Pancreas (tissue), 10 donors: ENCODE measurements around the gene MED29. TPM values are rescaled to one million over a fixed set of nuclear protein-coding genes. Genes with fewer than 3 reads are reported as not detected.

Experiments
- ATAC-seq, 4 donors: fragments of 200-7000 bp; cut with Tn5 transposase; one replicate each; pipeline versions ENCODE4 v1.8.0 to v1.9.1; 2020; ENCODE audit warnings: mild to moderate bottlenecking in 4 of 4, moderate library complexity in 4 of 4
- DNase-seq, 6 donors: peaks; one replicate each; pipeline ENCODE4 v3.0.0-alpha.2; 2020
- FAIRE-seq: peaks from 2 replicates; lab custom pipeline; 2012; peaks lifted over from hg19 to GRCh38; lab: Jason Lieb, UNC
- H3K27ac ChIP-seq, 4 donors: fragments of 200-600 bp; sonication (generic); 1 replicate in 3 of 4; 2 replicates in 1 of 4; pipeline versions ENCODE4 v1.5.0 to v1.8.0; 2020
- H3K27me3 ChIP-seq, 4 donors: fragments of 200-600 bp; one replicate each; pipeline ENCODE4 v1.8.0; 2021
- H3K36me3 ChIP-seq, 3 donors: fragments of 200-600 bp; sonication (generic) in 1 of 3; one replicate each; pipeline versions ENCODE4 v1.5.0 to v1.8.0; 2020 to 2021
- H3K4me1 ChIP-seq, 3 donors: fragments of 200-600 bp; one replicate each; pipeline ENCODE4 v1.8.0; 2021
- H3K4me3 ChIP-seq, 4 donors: fragments of 200-600 bp; sonication (generic) in 2 of 4; one replicate each; pipeline versions ENCODE4 v1.5.0 to v1.8.0; 2020 to 2021
- H3K9me3 ChIP-seq, 4 donors: fragments of 200-600 bp; one replicate each; pipeline ENCODE4 v1.8.0; 2021
- CTCF ChIP-seq, 4 donors: fragments of 200-600 bp; sonication (generic) in 3 of 4; IDR thresholded peaks; one replicate each; pipeline versions ENCODE4 v1.5.0 to v1.8.0; 2021; ENCODE audit warnings: antibody characterized with exemption in 4 of 4
- WGBS, 2 donors: extraction: QIAGEN DNeasy Blood & Tissue Kit; methylation state at CpG; one replicate each; pipeline ENCODE4 v1.1.7; 2013; 5-methylcytosine and 5-hydroxymethylcytosine counted together
- intact Hi-C, 3 donors: fragments of 100-400 bp; cut with DNase I; formaldehyde crosslinking; loops; one replicate each; pipeline versions ENCODE4 v1.11.1 to v1.14.2; 2022
- polyA plus RNA-seq, 2 donors: library from polyadenylated mRNA; stranded (reverse); fragments of 200-250 nt; gene quantifications; one replicate each; pipeline ENCODE4 v1.2.3, GENCODE V29; 2013
- total RNA-seq, 6 donors: library from RNA; stranded (reverse); fragmentation: NEBNext Ultra II Directional in 4 of 6; extraction: Animal tissue kit (Norgen Biotek cat#: 25700) in 4 of 6; gene quantifications; one replicate each; pipeline versions ENCODE4 v1.2.1 to v1.2.4, GENCODE V29; 2021 to 2023
- donor health status: healthy with polysubstance abuse.
- donor health status: DM: no; HTN: no; CAD: no; lungs with moderate emphysema.
- donor health status: DM: no; HTN: no; CAD: no.
- donor health status: control.
- donor health status: control.
- donor health status: Bipolar disorder and iron deficiency.
- donor health status: DM: yes; HTN: yes; CAD: no.
- donor health status: DM: no; HTN: no; CAD: no.
- donor health status: DM: no; HTN: no; CAD: no.
- donor health status: DM: yes; HTN: yes; CAD: no.

Gene MED29
- total and polyA plus RNA-seq, 8 donors = 13.2 to 23.9 (median 17.5) TPM

DNA sequence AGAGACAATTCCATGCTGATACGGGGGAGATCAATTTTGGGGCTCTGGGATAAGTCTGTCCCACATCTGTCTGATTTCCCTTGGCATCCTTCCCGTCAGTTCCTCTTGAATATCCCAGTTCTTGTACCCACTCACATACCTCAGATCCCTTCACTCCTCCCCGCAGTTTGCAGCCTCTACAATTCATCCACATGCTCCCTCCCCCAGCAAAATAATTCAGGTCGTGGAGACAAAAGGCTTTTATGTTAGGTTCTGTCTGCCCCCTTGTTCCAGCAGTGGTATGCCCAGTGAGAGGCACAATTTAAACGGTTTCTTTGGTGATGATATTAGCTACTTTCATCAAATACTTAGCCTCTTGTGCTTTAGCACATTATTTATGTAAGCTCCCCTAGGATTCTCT lies 35.0 kb downstream of the MED29 start:
- ATAC-seq (no peak), FAIRE-seq (no peak), DNase-seq (no peak)
- no peak overlapping the region for H3K4me3 ChIP-seq
- H3K27me3 ChIP-seq = no peaks in the 10 kb centered on the region
- H3K27ac ChIP-seq = no peak overlapping the region
- intact Hi-C loops = no loop called here
- H3K36me3 ChIP-seq = no peaks in the 10 kb centered on the region
- 39 to 51% methylated on average over 5 of the region's 5 CpGs for WGBS, 2 donors
- TF ChIP-seq CTCF (IDR thresholded peaks at IDR 0.05) = no peak
- H3K9me3 ChIP-seq = no peaks in the 10 kb centered on the region
- H3K4me1 ChIP-seq = peaks cover 0 to 4% (median 0%) of the 10 kb centered on the region in 3 donors

DNA sequence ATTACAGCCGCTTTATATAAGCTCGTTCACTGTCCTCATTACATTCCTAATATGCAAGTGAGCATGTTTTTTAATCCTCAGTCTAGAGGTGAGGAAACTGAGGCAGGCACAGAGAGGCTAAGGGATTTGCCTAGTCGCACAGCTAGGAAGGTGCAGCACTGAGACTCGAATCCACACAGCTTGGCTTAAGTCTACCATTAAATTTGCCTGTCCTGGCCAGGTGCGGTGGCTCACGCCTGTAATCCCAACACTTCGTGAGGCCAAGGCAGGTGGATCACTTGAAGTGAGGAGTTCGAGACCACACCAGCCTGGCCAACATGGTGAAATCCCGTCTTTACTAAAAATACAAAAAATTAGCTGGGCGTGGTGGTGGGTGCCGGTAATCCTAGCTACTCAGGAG lies 36.5 kb downstream of the MED29 start:
- H3K4me3 ChIP-seq = no peak overlapping the region
- intact Hi-C loops = no loop called here

GRCh38 chr19:39428283-39429112 lies 37.3 kb downstream of the MED29 start:
- Histone ChIP-seq H3K4me3 (no peak overlapping the region), H3K27ac (peak overlapping the region; percentile 8 to 60 (median 50)), H3K9me3 (no peaks in the 10 kb centered on the region), H3K27me3 (no peaks in the 10 kb centered on the region), H3K36me3 (peaks cover 4 to 17% (median 8%) of the 10 kb centered on the region in 3 donors), H3K4me1 (peaks cover 0 to 4% (median 0%) of the 10 kb centered on the region in 3 donors)
- DNase-seq (peak in 4 of 6 donors; percentile 43 to 66 (median 52)), ATAC-seq (peak; percentile 40 to 79 (median 56)), FAIRE-seq (no peak)
- intact Hi-C loops = no loop called here
- no peak for TF ChIP-seq CTCF (IDR thresholded peaks at IDR 0.05)
- WGBS, 2 donors = 30 to 32% methylated on average over 23 of the region's 23 CpGs

More for the DNA sequence above, 36.5 kb downstream of the MED29 start:
- peaks cover 0 to 9% (median 5%) of the 10 kb centered on the region in 3 donors for H3K36me3 ChIP-seq
- H3K9me3 ChIP-seq = no peaks in the 10 kb centered on the region
- TF ChIP-seq CTCF (IDR thresholded peaks at IDR 0.05) = no peak
- 84 to 92% methylated on average over 11 of the region's 11 CpGs for WGBS, 2 donors
- peaks cover 0 to 4% (median 0%) of the 10 kb centered on the region in 3 donors for H3K4me1 ChIP-seq
- no peak overlapping the region for H3K27ac ChIP-seq
- no peak for FAIRE-seq
- H3K27me3 ChIP-seq = no peaks in the 10 kb centered on the region
- no peak for DNase-seq
- no peak for ATAC-seq

DNA sequence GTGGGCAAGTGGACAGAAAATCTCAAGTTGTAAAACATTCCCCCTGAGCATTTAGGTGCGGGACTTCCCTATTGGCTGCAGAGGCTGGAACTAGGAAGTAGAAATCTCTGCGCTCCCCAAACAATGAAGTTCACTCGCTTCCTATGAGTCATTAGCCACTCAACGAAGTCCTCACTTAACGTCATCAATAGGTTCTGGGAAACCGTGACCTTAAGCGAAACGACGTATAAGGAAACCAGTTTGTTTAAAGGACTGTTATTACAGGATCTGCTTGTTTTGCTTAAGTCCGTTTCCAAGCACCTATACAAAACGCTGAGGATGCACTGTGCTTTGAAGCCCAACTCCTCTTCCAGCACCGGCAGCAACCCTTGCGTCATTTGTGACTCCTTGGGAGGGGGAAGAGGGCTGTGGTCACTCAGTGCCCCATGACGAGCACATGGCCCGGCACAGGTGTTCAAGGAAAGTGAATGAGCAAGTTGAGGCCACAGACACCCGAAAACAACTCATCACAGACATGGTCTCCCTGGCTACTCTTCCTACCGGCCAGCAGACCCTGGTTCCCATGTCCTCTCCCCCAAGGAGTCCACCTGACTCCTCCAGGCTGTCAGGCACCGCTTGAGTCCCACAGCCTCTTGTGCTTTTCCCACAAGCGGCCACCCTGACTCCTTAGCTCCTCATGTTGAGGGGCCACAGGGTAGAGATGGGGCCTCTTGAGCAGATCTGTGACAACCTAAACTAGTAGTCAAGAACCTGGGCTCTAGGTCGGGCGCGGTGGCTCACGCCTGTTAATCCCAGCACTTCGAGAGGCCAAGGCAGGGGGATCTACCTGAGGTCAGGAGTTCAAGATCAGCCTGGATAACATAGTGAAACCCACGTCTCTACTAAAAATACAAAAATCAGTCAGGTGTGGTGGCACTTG lies 39.8 kb downstream of the MED29 start:
- no peak for DNase-seq
- Histone ChIP-seq H3K27me3 (no peaks in the 10 kb centered on the region), H3K9me3 (no peaks in the 10 kb centered on the region), H3K4me1 (peaks cover 10 to 16% (median 11%) of the 10 kb centered on the region in 3 donors), H3K4me3 (no peak overlapping the region), H3K27ac (peak overlapping the region in 3 of 4 donors; percentile 29 to 68 (median 50)), H3K36me3 (peaks cover 4 to 26% (median 8%) of the 10 kb centered on the region in 3 donors)
- ATAC-seq = peak in 3 of 4 donors; percentile 7 to 47 (median 32)
- no peak for TF ChIP-seq CTCF (IDR thresholded peaks at IDR 0.05)
- no peak for FAIRE-seq
- WGBS, 2 donors = 76 to 78% methylated on average over 25 of the region's 25 CpGs
- intact Hi-C loops = no loop called here
